GM12878 (cell line): ENCODE results near the gene POLN. TPM values are rescaled to one million over a fixed set of nuclear protein-coding genes. Genes with fewer than 3 reads are reported as not detected.

ENCODE experiments used
- ATAC-seq: fragments of 200-7000 bp; cut with Tn5 transposase; 3 replicates; pipeline ENCODE4 v1.9.1; 2020; ENCODE audit warnings: mild to moderate bottlenecking, moderate library complexity
- BruUV-seq: library from RNA; stranded (reverse); fragments of 400-500 nt; replicated peaks from 2 replicates; lab custom pipeline; 2021; lab: Mats Ljungman, UMichigan
- CTCF ChIA-PET: fragments of 300-600 bp; sonication (Branson Sonifier 250); formaldehyde crosslinking; extraction: SDS; loops from one replicate; lab custom pipeline; 2021; ENCODE audit warnings: inconsistent platforms; lab: Yijun Ruan, JAX
- POLR2A ChIA-PET: fragments of 350-600 bp; formaldehyde crosslinking; extraction: SDS; loops from one replicate; lab custom pipeline; 2021; ENCODE audit warnings: inconsistent platforms; lab: Charles Lee
- RAD21 ChIA-PET: fragments of 300-600 bp; sonication (Branson Sonifier 250); formaldehyde crosslinking; loops from one replicate; lab custom pipeline; 2023; ENCODE audit warnings: antibody characterized with exemption; ENCODE audit not compliant: unreplicated experiment; lab: Charles Lee
- SMC1A ChIA-PET: fragments of 300-600 bp; sonication (Branson Sonifier 250); formaldehyde crosslinking; loops from one replicate; lab custom pipeline; 2023; ENCODE audit not compliant: unreplicated experiment, uncharacterized antibody; lab: Charles Lee
- DNase-seq: peaks from one replicate; pipeline ENCODE4 v3.0.0-alpha.2; 2011; ENCODE audit warnings: low read depth, low spot score
- FAIRE-seq: peaks from 3 replicates; lab custom pipeline; 2011; peaks lifted over from hg19 to GRCh38; lab: Jason Lieb, UNC
- H2AFZ ChIP-seq: 2 replicates; pipeline ENCODE4 v1.6.0; 2011; ENCODE audit warnings: low read depth, low read length, control low read depth; ENCODE audit not compliant: control insufficient read depth
- H3K27ac ChIP-seq: 2 replicates; pipeline ENCODE4 v1.5.1; 2011; ENCODE audit warnings: control low read depth; ENCODE audit not compliant: control insufficient read depth, insufficient read depth
- H3K27me3 ChIP-seq, 2 experiments: replicated peaks in 1 of 2; 2 replicates each; pipeline versions ENCODE4 v1.6.0 to v1.6.1; 2011; ENCODE audit warnings: low read length in 1 of 2; ENCODE audit not compliant: control insufficient read depth in 2 of 2, insufficient read depth in 2 of 2
- H3K36me3 ChIP-seq, 2 experiments: 2 replicates each; pipeline ENCODE4 v1.5.1; 2011; ENCODE audit warnings: low read length in 1 of 2; ENCODE audit not compliant: control insufficient read depth in 2 of 2, insufficient read depth in 2 of 2
- H3K4me1 ChIP-seq: 2 replicates; pipeline ENCODE4 v1.6.1; 2011; ENCODE audit warnings: mild to moderate bottlenecking, low read length, moderate library complexity, mixed read lengths; ENCODE audit not compliant: control insufficient read depth, insufficient read depth
- H3K4me2 ChIP-seq: 2 replicates; pipeline ENCODE4 v1.6.0; 2011; ENCODE audit warnings: control low read depth; ENCODE audit not compliant: control insufficient read depth, insufficient read depth
- H3K4me3 ChIP-seq: fragments of 200-600 bp; sonication (generic); 2 replicates; pipeline ENCODE4 v1.5.1; 2016
- H3K79me2 ChIP-seq: 2 replicates; pipeline ENCODE4 v1.6.0; 2011; ENCODE audit warnings: low read length; ENCODE audit not compliant: control insufficient read depth, insufficient read depth
- H3K9ac ChIP-seq: 2 replicates; pipeline ENCODE4 v1.8.0; 2011; ENCODE audit warnings: low read length, control low read depth, mixed read lengths; ENCODE audit not compliant: control insufficient read depth, insufficient read depth
- H3K9me3 ChIP-seq: replicated peaks from 3 replicates; pipeline ENCODE4 v1.5.1; 2011; ENCODE audit warnings: mild to moderate bottlenecking, low read length; ENCODE audit not compliant: control insufficient read depth, insufficient read depth
- H4K20me1 ChIP-seq: 2 replicates; pipeline ENCODE4 v1.6.0; 2011; ENCODE audit not compliant: control insufficient read depth, insufficient read depth
- BHLHE40 ChIP-seq, 2 experiments: fragments of 450-650 bp in 1 of 2; IDR thresholded peaks; 2 replicates each; pipeline ENCODE4 v1.6.1; 2011 to 2017; ENCODE audit warnings: low read depth in 2 of 2, borderline replicate concordance in 1 of 2, improper control_type of control experiment in 1 of 2, low read length in 1 of 2, mild to moderate bottlenecking in 1 of 2
- CBX3 ChIP-seq: fragments of 200-600 bp; sonication (generic); IDR thresholded peaks from 2 replicates; pipeline ENCODE4 v1.6.1; 2016; ENCODE audit warnings: low read depth, borderline replicate concordance
- MLLT1 ChIP-seq: fragments of 450-650 bp; IDR thresholded peaks from 2 replicates; pipeline ENCODE4 v1.6.1; 2016; ENCODE audit warnings: mild to moderate bottlenecking
- RCOR1 ChIP-seq: conservative IDR thresholded peaks from 2 replicates; pipeline ENCODE4 v1.6.1; 2012; ENCODE audit warnings: low read depth, low read length, improper control_type of control experiment
- SKIL ChIP-seq: fragments of 450-650 bp; IDR thresholded peaks from 2 replicates; pipeline ENCODE4 v1.6.1; 2017; ENCODE audit warnings: mild to moderate bottlenecking, low read depth, inconsistent platforms; ENCODE audit not compliant: poor library complexity, severe bottlenecking
- SUPT20H ChIP-seq: IDR thresholded peaks from 2 replicates; pipeline ENCODE4 v1.6.1; 2011; ENCODE audit warnings: low read depth, mild to moderate bottlenecking, low read length, moderate library complexity, borderline replicate concordance; ENCODE audit not compliant: control insufficient read depth
- ZBED1 ChIP-seq: IDR thresholded peaks from 2 replicates; pipeline ENCODE4 v1.6.1; 2016; ENCODE audit warnings: borderline replicate concordance
- ZNF24 ChIP-seq: fragments of 450-650 bp; IDR thresholded peaks from 2 replicates; pipeline ENCODE4 v1.6.1; 2017; ENCODE audit warnings: antibody characterized with exemption, mild to moderate bottlenecking
- WGBS: methylation state at CpG from one replicate; pipeline ENCODE4 v1.1.6; 2016; ENCODE audit warnings: low lambda C conversion rate; ENCODE audit not compliant: insufficient replicate concordance, insufficient coverage; ENCODE audit errors: missing lambda C conversion rate; 5-methylcytosine and 5-hydroxymethylcytosine counted together
- in situ Hi-C: fragments of 300-500 bp; cut with MboI; formaldehyde crosslinking; loops from 9 replicates; pipeline ENCODE4 v1.14.3; 2018; ENCODE audit warnings: mixed read lengths
- intact Hi-C: fragments of 100-400 bp; cut with micrococcal nuclease; formaldehyde crosslinking; loops from one replicate; pipeline ENCODE4 v1.14.2; 2022; ENCODE audit not compliant: unreplicated experiment
- polyA plus RNA-seq, 11 experiments: library from polyadenylated mRNA; depleted of rRNA in 4 of 11; unstranded in 6 of 11; stranded (reverse) in 5 of 11; fragments of >200 nt; fragmentation: Nextera tagmentation in 4 of 11; fragmentation: Illumina TruSeq in 1 of 11; extraction: Ambion mirVana in 4 of 11; extraction: Trizol in 1 of 11; gene quantifications; 1 replicate in 1 of 11; 2 replicates in 10 of 11; pipeline versions ENCODE4 v1.2.1 to v1.2.3, GENCODE V29; 2011 to 2016; ENCODE audit warnings: inconsistent platforms in 2 of 11, missing spikeins in 2 of 11, low read depth in 1 of 11
- total RNA-seq, 4 experiments: library from RNA; depleted of rRNA in 3 of 4; stranded (reverse); fragments of >200 nt in 3 of 4; fragmentation: Illumina TruSeq in 1 of 4; extraction: Trizol in 1 of 4; gene quantifications; 2 replicates each; pipeline versions ENCODE4 v1.2.1 to v1.2.3, GENCODE V29; 2013 to 2021

Gene POLN
- total and polyA plus RNA-seq, 10 of the 15 experiments (the other 5 are each of a cell fraction or from before 2014, with no cell fraction given): 0.09 to 2.0 (median 0.95) TPM; not detected in 1

- ChIA-PET POLR2A (interaction anchor here (0.6 kb wide), 1 partner anchor 415 kb away, joined by 4 read pairs; no protein-coding TSS in a partner anchor), SMC1A (no interaction called here), CTCF (no interaction called here), RAD21 (no interaction called here)
- Histone ChIP-seq H3K27ac (no peak overlapping the region), H3K4me2 (no peak overlapping the region), H3K79me2 (no peaks in the 10 kb centered on the region), H3K4me3 (no peak overlapping the region), H3K9ac (no peak overlapping the region), H3K9me3 (no peaks in the 10 kb centered on the region), H3K4me1 (no peaks in the 10 kb centered on the region), H3K36me3 (no peaks in the 10 kb centered on the region), H4K20me1 (no peaks in the 10 kb centered on the region), H2AFZ (no peak overlapping the region), H3K27me3 (no peaks in the 10 kb centered on the region)
- no peak for ATAC-seq
- FAIRE-seq: no peak
- DNase-seq: no peak
- TF ChIP-seq SUPT20H: no peak
- no peak for TF ChIP-seq CBX3
- no peak for TF ChIP-seq MLLT1
- no peak for TF ChIP-seq ZNF24
- TF ChIP-seq RCOR1: no peak
- TF ChIP-seq ZBED1: no peak
- no peak for TF ChIP-seq BHLHE40 (IDR thresholded peaks at IDR 0.05; ENCODE audit: borderline replicate concordance in 1 of 2, low read depth in 2 of 2, low read length in 1 of 2)
- TF ChIP-seq SKIL: no peak
- intact Hi-C loops: no loop called here
- in situ Hi-C loops: no loop called here
- no TSS peak for BruUV-seq
- WGBS: 28% methylated on average over 27 of the region's 28 CpGs
These were observed 169.7 kb downstream of the POLN start for GRCh38 chr4:2071912-2072867.
